GM21515 (cell line): ENCODE measurements around the gene KLHL2.

Source experiments
- ATAC-seq: cut with Tn5 transposase; IDR thresholded peaks from one replicate; pipeline ENCODE4 v1.9.1; 2021; ENCODE audit not compliant: unreplicated experiment

KLHL2 gene

DNA sequence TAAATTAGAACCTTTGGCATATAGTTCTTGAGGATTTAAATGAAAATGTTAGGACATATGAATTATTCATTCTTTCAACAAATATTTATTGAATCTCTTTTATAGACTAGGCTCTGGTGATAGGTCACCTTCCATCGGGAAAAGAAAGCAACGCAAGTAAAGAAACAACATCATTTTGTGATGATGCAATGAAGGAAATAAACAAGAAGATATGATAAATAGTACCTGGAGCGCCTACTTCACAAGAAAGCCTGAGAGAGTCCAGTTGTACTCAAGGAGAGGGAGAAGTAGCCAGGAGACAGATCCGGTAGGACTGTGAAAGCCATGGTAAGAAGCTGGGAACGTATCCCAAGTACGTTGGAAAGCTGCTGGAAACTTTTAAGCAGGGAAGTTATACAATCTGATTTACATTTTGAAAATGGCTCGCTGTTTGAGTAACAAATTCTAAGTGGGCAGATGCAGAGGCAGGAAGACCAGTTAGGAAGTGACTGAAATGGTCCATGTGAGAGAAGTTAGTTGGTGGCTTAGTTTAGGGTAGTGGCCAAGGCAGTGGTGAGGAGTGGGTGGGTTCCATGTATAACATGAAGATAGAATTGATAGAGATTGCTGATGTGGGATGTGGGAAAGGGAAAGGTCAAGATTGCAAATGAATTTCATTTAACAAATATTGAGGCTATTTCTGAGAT is 153.8 kb downstream of the KLHL2 start:
- ATAC-seq = no peak

- no peak for ATAC-seq
Measured at GRCh38 chr4:165361810-165362209, 154.4 kb downstream of the KLHL2 start.

DNA sequence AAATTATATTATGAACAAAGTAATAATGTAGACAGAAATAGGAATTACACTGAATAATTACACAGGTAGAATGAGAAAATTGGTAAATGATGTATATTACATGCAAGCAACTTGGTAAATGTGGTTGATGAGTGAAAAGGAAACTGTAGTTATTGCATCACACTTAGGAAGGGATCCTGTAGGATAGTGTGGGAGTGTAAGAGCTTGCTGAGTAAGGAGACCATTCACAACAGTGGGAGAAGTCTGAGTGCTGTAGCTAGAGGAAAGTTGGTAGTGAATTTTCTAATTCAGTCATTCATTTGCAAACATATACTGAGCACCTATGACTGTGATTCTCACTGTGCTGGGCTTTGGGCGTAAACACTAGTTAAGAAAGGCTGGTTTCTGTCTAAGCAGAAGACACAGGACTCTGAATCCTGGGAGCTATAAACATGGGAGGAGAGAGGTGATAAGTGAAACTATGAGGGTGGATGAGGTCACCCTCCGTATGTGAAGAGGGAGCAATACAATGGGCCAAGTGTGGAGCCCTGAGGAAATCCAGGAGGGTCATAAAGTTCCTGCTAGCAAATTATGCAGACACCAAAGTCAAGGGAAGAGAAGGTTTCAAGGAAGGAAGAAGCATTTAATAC is 157.2 kb downstream of the KLHL2 start:
- ATAC-seq = no peak

DNA sequence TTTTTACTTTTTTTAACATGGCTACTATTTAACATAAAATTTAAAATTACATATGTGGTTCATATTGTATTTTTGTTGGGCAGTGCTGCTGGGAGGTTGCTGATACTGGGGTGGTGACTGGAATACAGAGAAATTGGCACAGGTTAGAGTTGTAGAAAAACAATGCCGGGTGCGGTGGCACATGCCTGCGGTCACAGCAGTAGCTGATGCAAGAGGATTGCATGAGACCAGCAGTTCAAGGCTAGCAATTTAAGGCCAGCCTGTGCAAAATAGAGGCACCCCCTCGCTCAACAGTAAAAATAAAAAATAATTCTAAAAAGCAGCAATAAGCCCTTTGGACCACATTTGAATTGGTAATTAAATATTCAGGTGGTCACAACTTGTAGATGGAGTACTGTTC is 159.7 kb downstream of the KLHL2 start:
- ATAC-seq = no peak

- no peak for ATAC-seq
Measured at GRCh38 chr4:165368114-165368513, 160.8 kb downstream of the KLHL2 start.

DNA sequence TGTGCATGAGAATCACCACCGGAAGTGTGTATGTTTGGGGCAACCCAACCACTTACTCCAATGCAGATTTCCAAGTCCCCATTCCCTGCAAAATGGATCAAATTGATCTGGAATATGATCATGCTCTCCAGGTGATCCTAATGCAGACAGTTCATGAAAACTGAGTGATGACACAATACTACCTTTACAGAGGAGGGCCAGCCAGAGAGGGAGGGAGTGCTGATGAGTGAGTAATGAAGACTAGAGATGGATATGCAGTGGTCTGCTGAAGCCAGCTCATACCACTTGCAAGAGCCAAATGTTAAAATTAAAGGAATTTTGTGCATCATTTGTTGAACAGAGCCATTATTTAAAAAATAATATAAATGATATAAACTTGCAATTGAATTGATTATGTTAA is 161.2 kb downstream of the KLHL2 start:
- no peak for ATAC-seq

- no peak for ATAC-seq
Measured at GRCh38 chr4:165369522-165369921, 162.2 kb downstream of the KLHL2 start.

DNA sequence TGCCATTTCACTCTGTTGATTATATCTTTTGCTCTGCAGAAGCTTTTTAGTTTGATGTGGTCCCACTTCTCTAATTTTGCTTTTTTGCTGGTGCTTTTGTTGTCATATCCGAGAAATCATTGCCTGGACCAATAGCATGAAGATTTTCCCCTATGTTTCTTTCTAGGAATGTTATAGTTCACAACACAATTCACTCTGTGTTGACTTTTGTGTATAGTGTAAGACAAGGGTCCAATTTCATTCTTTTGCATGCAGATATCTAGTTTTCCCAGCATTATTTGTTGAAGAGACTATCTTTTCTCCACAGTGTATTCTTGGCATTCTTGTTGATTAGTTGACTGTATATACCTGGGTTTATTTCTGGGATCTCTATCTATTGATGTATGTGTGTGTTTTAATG is 163.2 kb downstream of the KLHL2 start:
- ATAC-seq = no peak
